Tibial artery (tissue), 4 donors: ENCODE data around the gene LOXL3.

ENCODE experiments used
- DNase-seq, 2 donors: peaks; one replicate each; pipeline ENCODE4 v3.0.0-alpha.2; 2019
- H3K27ac ChIP-seq, 2 donors: fragments of 200-600 bp; sonication (generic) in 1 of 2; 1 replicate in 1 of 2; 2 replicates in 1 of 2; pipeline ENCODE4 v1.5.1; 2018 to 2019; ENCODE audit warnings: mild to moderate bottlenecking in 1 of 2
- H3K27me3 ChIP-seq, 2 donors: fragments of 200-600 bp; sonication (generic) in 1 of 2; one replicate each; pipeline versions ENCODE4 v1.5.1 to v1.6.0; 2016 to 2019
- H3K36me3 ChIP-seq, 3 donors: fragments of 200-600 bp; sonication (generic) in 2 of 3; one replicate each; pipeline ENCODE4 v1.5.1; 2016 to 2019; ENCODE audit warnings: mild to moderate bottlenecking in 2 of 3
- H3K4me1 ChIP-seq, 4 donors: fragments of 200-600 bp; sonication (generic) in 2 of 4; 1 replicate in 3 of 4; 2 replicates in 1 of 4; pipeline ENCODE4 v1.5.1; 2016 to 2019
- H3K4me3 ChIP-seq, 2 donors: fragments of 200-600 bp; sonication (generic) in 1 of 2; 1 replicate in 1 of 2; 2 replicates in 1 of 2; pipeline ENCODE4 v1.5.1; 2018 to 2019; ENCODE audit warnings: mild to moderate bottlenecking in 2 of 2
- H3K9me3 ChIP-seq, 3 donors: fragments of 200-600 bp; sonication (generic) in 1 of 3; one replicate each; pipeline ENCODE4 v1.5.1; 2016 to 2019
- CTCF ChIP-seq, 2 experiments: fragments of 200-600 bp in 1 of 2; fragments of 450-650 bp in 1 of 2; IDR thresholded peaks; one replicate each; pipeline ENCODE4 v1.5.1; 2017 to 2019; ENCODE audit warnings: antibody characterized with exemption in 2 of 2, mild to moderate bottlenecking in 1 of 2, moderate library complexity in 1 of 2
- intact Hi-C: fragments of 100-400 bp; cut with DNase I; formaldehyde crosslinking; loops from one replicate; pipeline ENCODE4 v1.15.0; 2023; ENCODE audit warnings: low total_unique reads

LOXL3 gene

DNA sequence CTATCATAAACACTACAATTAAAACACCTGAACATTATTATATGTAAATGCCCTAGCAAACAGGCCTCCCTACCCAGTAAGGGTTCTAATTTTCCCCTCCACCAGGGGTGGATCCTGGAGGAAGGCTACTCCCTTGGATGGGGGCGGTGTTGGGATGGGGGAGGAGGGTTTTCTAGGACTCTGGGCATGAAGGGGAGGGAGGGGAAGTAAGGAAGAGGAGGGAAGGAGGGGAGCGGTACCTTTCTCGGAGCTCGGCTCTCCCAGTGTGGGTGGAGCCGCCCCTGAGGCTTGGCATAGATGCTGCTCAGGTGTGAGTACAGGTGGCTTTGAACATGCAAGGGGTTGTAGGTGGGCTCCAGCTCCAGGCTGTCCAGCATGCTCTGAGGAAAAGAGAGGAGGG is 6.2 kb upstream of the LOXL3 start:
- Histone ChIP-seq H3K27ac (no peak overlapping the region), H3K27me3 (no peaks in the 10 kb centered on the region)
- intact Hi-C loops, result no loop called here

GRCh38 chr2:74558284-74559230 is 4.8 kb upstream of the LOXL3 start:
- Histone ChIP-seq H3K27me3 (no peaks in the 10 kb centered on the region), H3K4me1 (peaks cover 0 to 15% (median 6%) of the 10 kb centered on the region in 4 donors), H3K36me3 (peaks cover 0 to 10% (median 0%) of the 10 kb centered on the region in 3 donors), H3K4me3 (no peak overlapping the region), H3K27ac (no peak overlapping the region), H3K9me3 (no peaks in the 10 kb centered on the region)
- intact Hi-C loops, result no loop called here
- DNase-seq, result no peak
- TF ChIP-seq CTCF (IDR thresholded peaks at IDR 0.05), result no peak

More for the DNA sequence above, 6.2 kb upstream of the LOXL3 start:
- DNase-seq, result no peak
- Histone ChIP-seq H3K9me3 (no peaks in the 10 kb centered on the region), H3K4me1 (peaks cover 0 to 13% (median 4%) of the 10 kb centered on the region in 4 donors), H3K4me3 (no peak overlapping the region), H3K36me3 (peaks cover 0 to 10% (median 0%) of the 10 kb centered on the region in 3 donors)
- no peak for TF ChIP-seq CTCF (IDR thresholded peaks at IDR 0.05)

DNA sequence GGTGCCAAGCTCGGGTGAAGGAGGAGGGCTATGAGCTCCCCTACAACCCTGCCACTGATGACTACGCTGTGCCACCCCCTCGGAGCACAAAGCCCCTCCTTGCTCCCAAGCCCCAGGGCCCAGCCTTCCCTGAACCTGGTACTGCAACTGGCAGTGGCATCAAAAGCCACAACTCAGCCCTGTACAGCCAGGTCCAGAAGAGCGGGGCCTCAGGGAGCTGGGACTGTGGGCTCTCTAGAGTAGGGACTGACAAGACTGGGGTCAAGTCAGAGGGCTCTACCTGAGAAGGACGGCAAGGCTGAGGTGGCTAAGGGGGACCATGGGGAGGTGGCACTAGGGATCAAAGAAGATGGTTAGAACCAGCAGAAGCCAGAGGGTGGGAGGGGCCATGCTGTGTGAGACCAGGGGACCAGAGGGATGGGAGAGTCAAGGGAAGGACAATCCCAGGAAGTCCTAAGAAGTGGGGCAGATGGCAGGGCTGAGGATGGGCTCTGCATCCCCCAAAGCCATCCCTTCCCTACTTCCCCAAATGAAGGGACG is 3.2 kb upstream of the LOXL3 start:
- intact Hi-C loops, result no loop called here
- H3K9me3 ChIP-seq, result no peaks in the 10 kb centered on the region
- H3K4me3 ChIP-seq, result no peak overlapping the region
- H3K27me3 ChIP-seq, result no peaks in the 10 kb centered on the region
- TF ChIP-seq CTCF (IDR thresholded peaks at IDR 0.05), result no peak
- no peak for DNase-seq
- H3K27ac ChIP-seq, result no peak overlapping the region
- H3K36me3 ChIP-seq, result peaks cover 0 to 10% (median 0%) of the 10 kb centered on the region in 3 donors
- peaks cover 0 to 26% (median 17%) of the 10 kb centered on the region in 4 donors for H3K4me1 ChIP-seq

GRCh38 chr2:74556159-74556558 is 2.4 kb upstream of the LOXL3 start:
- intact Hi-C loops, result no loop called here
- peak overlapping the region in 1 of 2 donors; percentile 92 for H3K4me3 ChIP-seq
- TF ChIP-seq CTCF (IDR thresholded peaks at IDR 0.05), result no peak
- H3K27me3 ChIP-seq, result no peaks in the 10 kb centered on the region
- peak overlapping the region in 1 of 2 donors; percentile 84 for H3K27ac ChIP-seq
- no peak for DNase-seq
- no peaks in the 10 kb centered on the region for H3K9me3 ChIP-seq
- H3K4me1 ChIP-seq, result peaks cover 0 to 26% (median 17%) of the 10 kb centered on the region in 4 donors
- peaks cover 0 to 10% (median 0%) of the 10 kb centered on the region in 3 donors for H3K36me3 ChIP-seq

GRCh38 chr2:74555610-74556103 is 1.9 kb upstream of the LOXL3 start:
- Histone ChIP-seq H3K27me3 (no peaks in the 10 kb centered on the region), H3K4me1 (peaks cover 0 to 26% (median 17%) of the 10 kb centered on the region in 4 donors), H3K27ac (peak overlapping the region; percentile 84 to 91), H3K4me3 (peak overlapping the region; percentile 66 to 92), H3K9me3 (no peaks in the 10 kb centered on the region), H3K36me3 (peaks cover 0 to 10% (median 0%) of the 10 kb centered on the region in 3 donors)
- no peak for TF ChIP-seq CTCF (IDR thresholded peaks at IDR 0.05)
- peak; percentile 43 to 73 for DNase-seq
- intact Hi-C loops, result no loop called here
